Muscle of leg (tissue), 11 donors: ENCODE results near the gene C1orf174. TPM values are rescaled to one million over a fixed set of nuclear protein-coding genes. Genes with fewer than 3 reads are reported as not detected.
"Not testable (repeated sequence)": the region's sequence is repeated elsewhere in the genome, so short reads cannot be mapped to it uniquely, and the experiment has no call there.

Experiments
- DNase-seq: peaks from one replicate; pipeline ENCODE4 v3.0.0; 2013
- H3K27ac ChIP-seq: one replicate; pipeline ENCODE4 v1.5.1; 2013; ENCODE audit warnings: mild to moderate bottlenecking, low read length, control low read depth
- H3K27me3 ChIP-seq: one replicate; pipeline ENCODE4 v1.6.1; 2013; ENCODE audit warnings: low read length; ENCODE audit not compliant: control insufficient read depth, insufficient read depth
- H3K36me3 ChIP-seq: one replicate; pipeline ENCODE4 v1.6.1; 2013; ENCODE audit warnings: low read length; ENCODE audit not compliant: control insufficient read depth, insufficient read depth
- H3K4me1 ChIP-seq: one replicate; pipeline ENCODE4 v1.6.1; 2013; ENCODE audit warnings: low read length; ENCODE audit not compliant: control insufficient read depth, insufficient read depth
- H3K4me3 ChIP-seq: one replicate; pipeline ENCODE4 v1.5.1; 2013; ENCODE audit warnings: low read length, control low read depth
- H3K9me3 ChIP-seq: replicated peaks from 2 replicates; pipeline ENCODE4 v1.6.1; 2013; ENCODE audit warnings: low read depth, low read length; ENCODE audit not compliant: control insufficient read depth
- WGBS: methylation state at CpG from one replicate; pipeline ENCODE4 v1.1.5; 2013; ENCODE audit warnings: missing lambda C conversion rate; ENCODE audit not compliant: insufficient coverage; 5-methylcytosine and 5-hydroxymethylcytosine counted together
- polyA plus RNA-seq, 8 donors: library from polyadenylated mRNA; unstranded; fragments of 120-200 nt; gene quantifications; one replicate each; pipeline versions ENCODE4 v1.2.1 to v1.2.3, GENCODE V29; 2013; ENCODE audit warnings: inconsistent platforms in 1 of 8, low replicate concordance in 1 of 8; ENCODE audit not compliant: insufficient read length in 8 of 8, insufficient read depth in 1 of 8
- total RNA-seq: library from RNA; stranded (reverse); fragments of 120-200 nt; gene quantifications from one replicate; pipeline ENCODE4 v1.2.4, GENCODE V29; 2013

C1orf174 gene
- total and polyA plus RNA-seq, 9 donors: 16.5 to 20.9 (median 18.0) TPM

- WGBS: 82% methylated on average over 3 of the region's 5 CpGs
- no peaks in the 10 kb centered on the region for H3K36me3 ChIP-seq
- no peak overlapping the region for H3K4me3 ChIP-seq
- peaks cover 19% of the 10 kb centered on the region for H3K27me3 ChIP-seq
- no peaks in the 10 kb centered on the region for H3K9me3 ChIP-seq
- H3K27ac ChIP-seq: no peak overlapping the region
- peaks cover 11% of the 10 kb centered on the region for H3K4me1 ChIP-seq
- no peak for DNase-seq
Measured at GRCh38 chr1:3919706-3920105, 19.6 kb upstream of the C1orf174 start.

- H3K27me3 ChIP-seq: peaks cover 16% of the 10 kb centered on the region
- peaks cover 5% of the 10 kb centered on the region for H3K4me1 ChIP-seq
- H3K27ac ChIP-seq: no peak overlapping the region
- no peak overlapping the region for H3K4me3 ChIP-seq
- 66% methylated on average over 11 of the region's 15 CpGs for WGBS
- no peaks in the 10 kb centered on the region for H3K9me3 ChIP-seq
- no peak for DNase-seq
- H3K36me3 ChIP-seq: no peaks in the 10 kb centered on the region
Measured at GRCh38 chr1:3918966-3919611, 19.0 kb upstream of the C1orf174 start.

DNA sequence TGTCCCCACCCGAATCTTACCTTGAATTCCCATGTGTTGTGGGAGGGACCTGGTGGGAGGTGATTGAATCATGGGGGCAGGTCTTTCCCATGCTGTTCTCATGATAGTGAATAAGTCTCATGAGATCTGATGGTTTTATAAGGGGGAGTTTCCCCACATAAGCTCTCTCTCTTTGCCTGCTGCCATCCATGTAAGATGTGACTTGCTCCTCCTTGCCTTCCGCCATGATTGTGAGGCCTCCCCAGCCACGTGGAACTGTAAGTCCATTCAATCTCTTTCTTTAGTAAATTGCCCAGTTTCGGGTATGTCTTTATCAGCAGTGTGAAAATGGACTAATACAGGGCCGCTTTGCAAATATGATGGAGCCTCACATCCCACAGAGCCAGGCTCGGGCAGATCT, 18.3 kb upstream of the C1orf174 start:
- not testable (repeated sequence) for H3K4me3 ChIP-seq, H3K36me3 ChIP-seq, H3K9me3 ChIP-seq, DNase-seq, H3K27ac ChIP-seq, H3K4me1 ChIP-seq
- H3K27me3 ChIP-seq: peaks cover 16% of the 10 kb centered on the region
- WGBS: 69% methylated on average over 3 of the region's 6 CpGs

DNA sequence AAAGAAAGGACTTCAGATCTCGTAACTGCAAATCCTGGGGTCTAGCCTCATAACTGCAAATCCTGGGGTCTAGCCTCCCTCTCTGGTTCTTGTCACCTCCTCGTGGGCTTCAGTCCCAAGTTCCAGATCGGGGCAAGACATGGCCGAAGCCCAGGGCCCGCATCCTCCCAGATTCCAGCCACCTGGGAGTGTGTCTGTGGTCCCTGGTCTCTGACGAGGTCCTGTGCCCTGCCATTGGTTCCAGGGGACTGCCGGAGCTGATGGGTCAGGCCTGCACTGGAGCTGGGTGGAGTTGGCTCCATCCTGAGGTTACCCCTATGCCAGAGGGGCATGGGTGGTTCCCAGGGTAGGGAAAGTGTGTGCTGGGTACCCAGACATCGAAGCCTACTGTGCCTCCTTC, 17.7 kb upstream of the C1orf174 start:
- H3K4me1 ChIP-seq: no peaks in the 10 kb centered on the region
- no peak overlapping the region for H3K4me3 ChIP-seq
- WGBS: 77% methylated on average over 7 of the region's 8 CpGs
- H3K27me3 ChIP-seq: peaks cover 16% of the 10 kb centered on the region
- no peaks in the 10 kb centered on the region for H3K36me3 ChIP-seq
- DNase-seq: no peak
- H3K9me3 ChIP-seq: no peaks in the 10 kb centered on the region
- no peak overlapping the region for H3K27ac ChIP-seq

GRCh38 chr1:3915551-3916121, 15.6 kb upstream of the C1orf174 start:
- no peaks in the 10 kb centered on the region for H3K36me3 ChIP-seq
- WGBS: 76% methylated on average over 9 of the region's 15 CpGs
- H3K4me1 ChIP-seq: peaks cover 9% of the 10 kb centered on the region
- peaks cover 25% of the 10 kb centered on the region for H3K27me3 ChIP-seq
- no peak overlapping the region for H3K27ac ChIP-seq
- no peaks in the 10 kb centered on the region for H3K9me3 ChIP-seq
- H3K4me3 ChIP-seq: no peak overlapping the region
- DNase-seq: no peak

- no peak overlapping the region for H3K4me3 ChIP-seq
- H3K27me3 ChIP-seq: peaks cover 32% of the 10 kb centered on the region
- H3K27ac ChIP-seq: no peak overlapping the region
- H3K9me3 ChIP-seq: no peaks in the 10 kb centered on the region
- no peaks in the 10 kb centered on the region for H3K36me3 ChIP-seq
- WGBS: 81% methylated on average over 12 of the region's 14 CpGs
- no peak for DNase-seq
- peaks cover 13% of the 10 kb centered on the region for H3K4me1 ChIP-seq
Measured at GRCh38 chr1:3914911-3915310, 14.8 kb upstream of the C1orf174 start.

DNA sequence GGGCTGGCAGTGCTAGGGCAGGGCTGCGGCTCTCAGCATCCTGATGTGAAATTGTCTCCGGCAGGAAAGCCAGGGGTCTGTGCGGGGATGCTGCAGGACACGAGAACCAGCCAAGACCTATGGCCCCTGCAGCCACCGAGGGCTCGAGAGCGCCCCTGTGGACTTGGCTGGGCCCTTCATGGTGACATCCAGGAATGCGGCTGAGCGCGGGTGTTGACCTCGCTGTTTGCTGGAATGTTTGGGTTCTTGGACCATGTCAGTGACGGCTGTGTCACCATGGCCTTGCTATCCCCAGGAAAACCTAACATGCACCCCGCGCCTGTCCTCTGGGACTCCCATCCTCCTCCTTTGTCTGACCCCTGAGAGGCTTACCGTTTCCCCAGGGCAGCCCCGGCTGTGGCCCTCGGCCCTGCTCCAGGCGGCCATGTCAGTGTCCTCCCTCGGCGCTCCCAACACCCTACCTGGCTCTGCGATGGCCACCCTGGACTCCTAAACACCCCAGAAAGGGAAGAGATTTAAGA, 14.3 kb upstream of the C1orf174 start:
- DNase-seq: no peak
- Histone ChIP-seq H3K27ac (no peak overlapping the region), H3K9me3 (no peaks in the 10 kb centered on the region), H3K4me1 (peaks cover 13% of the 10 kb centered on the region), H3K36me3 (no peaks in the 10 kb centered on the region), H3K4me3 (no peak overlapping the region), H3K27me3 (peaks cover 28% of the 10 kb centered on the region)
- 90% methylated on average over 17 of the region's 21 CpGs for WGBS

- H3K9me3 ChIP-seq: no peaks in the 10 kb centered on the region
- 90% methylated on average over 13 of the region's 23 CpGs for WGBS
- peaks cover 27% of the 10 kb centered on the region for H3K27me3 ChIP-seq
Measured at GRCh38 chr1:3912809-3913685, 13.0 kb upstream of the C1orf174 start.

GRCh38 chr1:3911981-3912808, 12.1 kb upstream of the C1orf174 start:
- Histone ChIP-seq H3K36me3 (no peaks in the 10 kb centered on the region), H3K27me3 (peaks cover 20% of the 10 kb centered on the region), H3K4me3 (no peak overlapping the region), H3K9me3 (no peaks in the 10 kb centered on the region), H3K27ac (no peak overlapping the region), H3K4me1 (peaks cover 13% of the 10 kb centered on the region)
- 86% methylated on average over 35 of the region's 38 CpGs for WGBS
- no peak for DNase-seq

More at GRCh38 chr1:3912809-3913685, 13.0 kb upstream of the C1orf174 start:
- no peak for DNase-seq
- Histone ChIP-seq H3K27ac (no peak overlapping the region), H3K4me1 (peaks cover 13% of the 10 kb centered on the region), H3K36me3 (no peaks in the 10 kb centered on the region), H3K4me3 (no peak overlapping the region)
